Raji (cell line): Measurements from ENCODE around the gene WNT9A.

Source experiments
- POLR2A ChIP-seq: IDR thresholded peaks from 2 replicates; pipeline ENCODE4 v1.6.1; 2011; ENCODE audit warnings: low read depth, low read length, control low read depth; ENCODE audit not compliant: insufficient read depth

WNT9A gene

DNA sequence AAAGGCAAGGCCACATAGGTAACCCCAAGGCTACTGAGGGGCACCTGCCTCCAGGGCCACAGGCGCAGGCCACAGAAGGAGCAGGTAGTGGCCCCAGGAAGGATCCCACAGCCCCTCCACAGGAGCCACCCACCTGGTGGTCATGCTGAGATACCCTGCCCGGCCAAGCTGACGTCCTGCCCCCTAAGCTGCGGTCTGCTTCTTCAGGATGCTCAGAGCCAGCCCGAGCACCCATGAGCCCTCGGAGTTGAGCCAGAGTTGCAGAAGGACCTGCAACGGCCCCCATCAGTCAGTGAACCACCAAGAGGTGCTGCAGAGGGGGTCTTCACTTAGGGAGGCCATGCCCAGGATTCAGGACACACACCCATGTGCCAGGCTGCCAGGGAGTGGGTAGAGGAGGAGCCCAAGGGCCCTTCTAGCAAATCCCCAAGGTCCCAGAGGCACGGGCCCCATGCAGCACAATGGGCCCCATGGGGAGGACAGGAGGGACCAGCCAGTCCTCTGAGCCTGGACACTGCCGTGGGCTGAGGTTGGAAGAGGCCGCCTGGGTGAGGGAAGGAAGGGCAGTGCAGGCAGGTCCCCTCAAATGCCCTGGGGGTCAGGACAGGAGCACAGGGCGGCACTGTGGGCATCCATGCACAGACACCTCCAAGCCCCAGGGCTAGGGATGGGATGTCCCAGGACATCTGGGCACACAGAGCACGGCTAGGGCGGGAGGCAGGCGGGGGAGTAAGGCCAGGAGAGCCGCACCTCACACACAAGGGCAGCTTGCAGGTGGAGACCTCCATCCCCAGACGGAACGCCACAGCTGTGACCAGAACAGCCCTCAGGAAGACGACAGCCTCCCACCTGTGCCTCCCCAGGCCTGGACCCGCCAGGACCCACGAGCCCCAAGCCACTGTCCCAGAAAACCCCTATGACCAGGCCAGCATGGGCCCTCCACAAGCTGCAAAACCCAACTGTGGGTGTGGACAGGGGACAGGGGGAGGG, 20.5 kb downstream of the WNT9A start:
- no peak for TF ChIP-seq POLR2A

DNA sequence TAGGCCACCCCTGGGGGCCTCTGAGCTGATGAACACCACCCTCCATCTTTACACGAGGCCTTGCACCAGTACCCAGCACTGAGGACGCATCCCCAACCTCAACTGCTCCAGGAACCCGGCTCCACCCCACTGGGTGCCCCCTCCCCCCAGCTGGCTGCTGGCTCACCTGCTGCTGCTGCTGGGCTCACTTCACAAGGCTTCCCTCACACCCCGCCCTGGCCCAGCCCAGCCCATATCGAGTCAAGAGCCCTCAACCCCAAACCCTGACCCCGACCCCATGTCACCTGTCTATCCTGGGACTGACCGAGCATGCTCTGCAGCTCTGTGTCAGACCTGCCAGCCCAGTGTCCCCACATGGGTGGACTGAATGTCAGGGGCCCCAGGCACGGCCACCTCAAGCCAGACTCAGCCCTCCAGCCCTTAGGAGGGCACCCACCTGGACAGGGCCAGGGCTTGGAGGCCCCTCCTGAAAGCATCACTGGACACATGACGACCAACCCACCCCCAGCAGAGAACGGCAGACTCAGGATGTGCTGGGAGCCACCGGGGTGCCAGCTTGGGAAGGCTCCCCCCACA, 21.4 kb downstream of the WNT9A start:
- TF ChIP-seq POLR2A = no peak

GRCh38 chr1:227925582-227926198, 22.0 kb downstream of the WNT9A start:
- no peak for TF ChIP-seq POLR2A

GRCh38 chr1:227924833-227925574, 22.7 kb downstream of the WNT9A start:
- TF ChIP-seq POLR2A = no peak

GRCh38 chr1:227924168-227924832, 23.4 kb downstream of the WNT9A start:
- TF ChIP-seq POLR2A = no peak

GRCh38 chr1:227923353-227924167, 24.2 kb downstream of the WNT9A start:
- TF ChIP-seq POLR2A = no peak

DNA sequence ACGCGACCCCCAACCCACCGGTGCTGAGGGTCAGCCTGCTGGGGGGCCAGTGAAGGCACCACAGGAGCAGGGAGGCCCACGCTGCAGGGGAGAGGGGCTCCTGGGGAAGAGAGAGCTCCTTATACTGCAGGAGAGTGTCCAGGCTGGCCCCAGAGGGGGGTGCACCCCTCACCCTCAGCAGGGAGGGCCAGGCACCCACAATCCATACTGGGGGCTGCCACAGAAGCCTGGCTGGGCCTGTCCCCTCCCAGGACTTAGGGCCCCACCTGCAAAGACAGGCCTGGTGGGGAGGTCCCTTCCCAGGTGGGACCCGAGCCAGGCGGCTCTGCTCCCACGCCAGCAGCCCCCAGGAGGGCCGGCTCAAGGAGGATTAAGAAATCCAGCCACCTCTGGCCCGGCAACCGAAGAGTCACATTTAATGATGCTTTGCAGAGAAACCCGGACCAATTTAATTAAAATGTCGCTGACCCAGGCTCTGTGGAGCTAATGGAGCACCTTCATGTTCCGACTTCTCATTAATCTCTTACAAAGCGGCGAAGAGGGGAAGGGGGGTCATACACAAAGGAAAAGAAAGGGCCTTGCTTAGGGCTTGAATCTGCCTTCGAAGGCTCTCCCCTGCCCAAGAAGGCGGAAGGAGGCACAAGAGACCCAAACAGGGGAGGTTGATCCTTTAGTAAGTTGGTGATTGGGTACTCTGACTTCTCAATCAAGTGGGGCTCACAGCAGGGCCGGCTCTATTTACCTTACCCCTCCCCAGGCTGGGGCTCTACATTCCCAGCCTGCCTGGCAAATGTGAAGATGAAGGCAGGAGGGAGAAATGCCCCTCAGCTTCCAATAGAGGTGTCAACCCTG, 25.0 kb downstream of the WNT9A start:
- TF ChIP-seq POLR2A = no peak

DNA sequence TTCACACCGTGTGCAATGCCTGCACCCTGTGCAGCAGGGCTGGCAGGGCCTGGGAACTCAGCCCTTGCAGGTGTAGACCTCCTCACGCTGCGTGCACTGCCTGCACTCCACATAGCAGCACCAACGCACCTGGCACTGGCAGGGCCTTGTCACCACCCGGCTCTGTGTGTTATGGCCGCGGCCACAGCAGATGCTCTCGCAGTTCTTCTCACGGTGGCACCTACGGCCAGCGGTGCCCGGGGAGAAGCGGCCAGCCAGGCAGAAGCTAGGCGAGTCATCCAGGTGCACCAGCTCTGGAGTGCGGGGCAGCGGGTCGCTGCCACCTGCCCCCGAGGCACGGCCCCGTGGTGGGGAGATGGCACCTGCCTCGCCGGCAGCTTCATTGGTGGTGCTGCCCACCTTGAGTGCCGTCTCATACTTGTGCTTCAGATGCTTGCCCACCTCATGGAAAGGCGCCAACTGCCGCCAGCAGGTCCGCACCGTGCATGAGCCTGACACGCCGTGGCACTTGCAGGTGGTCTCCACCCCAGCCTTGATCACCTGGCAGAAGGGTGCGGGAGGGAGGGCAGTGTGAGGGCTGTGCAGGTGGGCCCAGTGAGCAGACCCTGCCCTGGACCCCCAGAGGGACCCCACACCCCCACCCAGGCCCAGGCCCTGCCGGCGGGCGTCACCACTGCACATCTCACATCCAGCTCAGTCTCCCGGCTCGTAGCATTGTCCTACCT, 26.1 kb downstream of the WNT9A start:
- TF ChIP-seq POLR2A = no peak

DNA sequence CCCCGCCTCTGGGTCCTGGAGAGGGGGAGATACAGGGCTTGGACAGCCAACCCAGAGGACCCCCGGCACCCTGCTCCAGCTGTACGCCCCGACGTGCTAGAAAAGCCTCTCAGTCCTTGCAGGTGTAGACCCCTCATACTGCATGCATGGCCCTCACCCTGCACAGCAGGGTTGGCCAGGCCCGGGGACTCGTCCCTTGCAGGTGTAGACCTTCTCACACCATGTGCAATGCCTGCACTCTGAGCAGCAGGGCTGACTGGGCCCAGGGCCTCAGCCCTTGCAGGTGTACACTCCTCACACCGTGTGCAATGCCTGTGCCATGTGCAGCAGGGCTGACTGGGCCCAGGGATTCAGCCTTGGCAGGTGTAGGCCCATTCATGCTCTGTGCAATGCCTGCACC, 26.8 kb downstream of the WNT9A start:
- no peak for TF ChIP-seq POLR2A

DNA sequence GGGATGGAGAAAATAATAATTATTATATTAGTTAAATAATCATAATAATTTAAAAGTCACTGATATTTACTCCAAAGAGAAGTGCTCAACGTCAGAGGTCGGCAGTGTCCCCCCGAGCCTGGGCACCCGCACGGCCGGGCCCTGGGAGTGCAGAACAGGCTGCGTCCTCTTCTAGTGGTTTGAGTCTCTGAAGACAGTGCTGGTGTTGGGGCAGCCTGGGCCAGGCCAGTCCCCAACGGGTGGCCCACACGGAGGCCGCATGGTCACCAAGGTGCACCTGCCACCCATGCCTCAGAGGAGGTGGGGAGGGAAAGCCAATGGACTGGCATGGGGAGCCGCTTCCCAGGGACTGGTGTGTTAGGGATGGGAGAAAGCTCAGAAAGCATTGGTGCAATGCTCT, 27.3 kb downstream of the WNT9A start:
- no peak for TF ChIP-seq POLR2A

DNA sequence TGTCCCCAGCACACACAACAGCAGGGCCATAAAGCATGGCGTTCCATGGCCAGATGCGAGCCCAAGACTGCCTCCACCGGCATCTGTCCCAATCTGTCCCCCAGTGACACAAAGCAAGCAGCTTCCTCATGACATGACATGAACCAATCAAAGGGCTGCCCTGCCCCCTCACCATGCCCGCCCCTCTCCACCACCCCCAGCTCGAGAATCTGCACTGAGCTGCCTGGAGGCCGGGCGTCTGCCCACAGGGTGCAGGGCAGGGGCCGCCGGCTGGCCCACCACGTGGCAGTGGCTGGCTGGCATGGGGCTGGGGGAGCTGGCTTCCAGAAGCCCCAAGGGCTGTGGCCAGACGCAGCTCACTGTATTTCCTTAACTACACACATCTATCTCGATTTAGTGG, 27.8 kb downstream of the WNT9A start:
- TF ChIP-seq POLR2A = no peak

- TF ChIP-seq POLR2A = no peak
These were observed 29.0 kb downstream of the WNT9A start for GRCh38 chr1:227918736-227919135.
